ENCODE data around the gene RAD9B.
A peak's percentile ranks its signal among the peaks of the same experiment; 100 is the strongest.

Gene RAD9B

DNA sequence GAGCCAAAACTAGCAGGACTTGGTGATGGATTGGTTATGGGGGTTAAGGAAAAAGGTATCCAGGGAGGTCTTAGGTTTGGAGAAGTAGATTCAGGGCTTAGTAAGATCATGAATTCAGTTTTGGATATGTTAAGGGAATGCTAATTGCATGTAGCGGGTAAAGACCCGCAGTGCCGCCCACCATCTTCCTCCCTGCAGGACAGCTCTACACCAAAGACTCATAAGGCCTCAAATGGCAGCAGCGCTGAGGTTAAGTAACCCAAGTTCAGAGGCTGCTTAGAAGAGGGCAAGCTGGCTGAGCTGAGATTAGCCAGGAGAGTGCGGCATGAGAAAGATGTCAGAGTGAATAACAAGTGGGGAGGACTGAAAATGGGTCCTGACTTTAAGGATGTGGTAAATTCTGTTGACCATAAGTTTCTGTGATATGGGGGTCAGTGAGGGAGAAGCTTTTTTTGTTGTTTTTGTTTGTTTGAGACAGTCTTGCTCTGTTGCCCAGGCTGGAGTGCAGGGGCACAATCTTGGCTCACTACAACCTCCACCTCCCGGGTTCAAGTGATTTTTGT is 26.2 kb downstream of the RAD9B start:
- H3K4me1 ChIP-seq (ENCODE audit: insufficient read depth, poor library complexity, severe bottlenecking) = peaks cover 18% of the 10 kb centered on the region
- H3K4me3 ChIP-seq (ENCODE audit: severe bottlenecking) = no peak overlapping the region
- no peaks in the 10 kb centered on the region for H3K9me3 ChIP-seq (ENCODE audit: severe bottlenecking)
- no peaks in the 10 kb centered on the region for H3K27me3 ChIP-seq (ENCODE audit: insufficient read depth, poor library complexity, severe bottlenecking)
- TF ChIP-seq, protein P1, sequence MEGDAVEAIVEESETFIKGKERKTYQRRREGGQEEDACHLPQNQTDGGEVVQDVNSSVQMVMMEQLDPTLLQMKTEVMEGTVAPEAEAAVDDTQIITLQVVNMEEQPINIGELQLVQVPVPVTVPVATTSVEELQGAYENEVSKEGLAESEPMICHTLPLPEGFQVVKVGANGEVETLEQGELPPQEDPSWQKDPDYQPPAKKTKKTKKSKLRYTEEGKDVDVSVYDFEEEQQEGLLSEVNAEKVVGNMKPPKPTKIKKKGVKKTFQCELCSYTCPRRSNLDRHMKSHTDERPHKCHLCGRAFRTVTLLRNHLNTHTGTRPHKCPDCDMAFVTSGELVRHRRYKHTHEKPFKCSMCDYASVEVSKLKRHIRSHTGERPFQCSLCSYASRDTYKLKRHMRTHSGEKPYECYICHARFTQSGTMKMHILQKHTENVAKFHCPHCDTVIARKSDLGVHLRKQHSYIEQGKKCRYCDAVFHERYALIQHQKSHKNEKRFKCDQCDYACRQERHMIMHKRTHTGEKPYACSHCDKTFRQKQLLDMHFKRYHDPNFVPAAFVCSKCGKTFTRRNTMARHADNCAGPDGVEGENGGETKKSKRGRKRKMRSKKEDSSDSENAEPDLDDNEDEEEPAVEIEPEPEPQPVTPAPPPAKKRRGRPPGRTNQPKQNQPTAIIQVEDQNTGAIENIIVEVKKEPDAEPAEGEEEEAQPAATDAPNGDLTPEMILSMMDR (IDR thresholded peaks at IDR 0.05; ENCODE audit: poor library complexity, severe bottlenecking) = no peak
- no peak for ATAC-seq (ENCODE audit: low read depth)
- H3K36me3 ChIP-seq (ENCODE audit: low read depth) = peaks cover 11% of the 10 kb centered on the region
- no peak for DNase-seq (ENCODE audit: low spot score)
- no peak overlapping the region for H3K27ac ChIP-seq (ENCODE audit: poor library complexity, severe bottlenecking)

DNA sequence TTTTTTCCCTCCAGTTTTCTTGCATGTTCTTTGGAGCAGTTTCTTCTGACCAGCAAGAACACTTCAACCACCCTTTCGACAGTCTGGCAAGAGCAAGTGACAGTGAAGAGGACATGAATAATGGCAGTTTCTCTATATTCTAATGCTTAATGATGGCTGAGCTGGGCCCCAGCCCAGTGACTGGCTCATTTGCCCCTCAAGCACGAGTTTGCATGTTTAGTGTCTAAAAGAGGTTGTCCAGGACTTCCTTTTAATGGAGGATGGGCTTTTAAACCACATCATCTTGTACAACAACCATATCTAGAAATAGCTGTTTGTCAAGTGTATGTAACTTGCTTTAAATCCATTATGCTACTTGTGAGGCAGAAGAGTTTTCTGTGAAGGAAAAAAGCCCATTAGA is 28.4 kb downstream of the RAD9B start:
- H3K4me3 ChIP-seq (ENCODE audit: severe bottlenecking) = no peak overlapping the region
- peaks cover 33% of the 10 kb centered on the region for H3K36me3 ChIP-seq (ENCODE audit: low read depth)
- H3K9me3 ChIP-seq (ENCODE audit: severe bottlenecking) = no peaks in the 10 kb centered on the region
- H3K27me3 ChIP-seq (ENCODE audit: insufficient read depth, poor library complexity, severe bottlenecking) = no peaks in the 10 kb centered on the region
- TF ChIP-seq, protein P1 (IDR thresholded peaks at IDR 0.05; ENCODE audit: poor library complexity, severe bottlenecking) = no peak
- no peak for DNase-seq (ENCODE audit: low spot score)
- ATAC-seq (ENCODE audit: low read depth) = no peak
- no peak overlapping the region for H3K27ac ChIP-seq (ENCODE audit: poor library complexity, severe bottlenecking)
- peaks cover 25% of the 10 kb centered on the region for H3K4me1 ChIP-seq (ENCODE audit: insufficient read depth, poor library complexity, severe bottlenecking)

DNA sequence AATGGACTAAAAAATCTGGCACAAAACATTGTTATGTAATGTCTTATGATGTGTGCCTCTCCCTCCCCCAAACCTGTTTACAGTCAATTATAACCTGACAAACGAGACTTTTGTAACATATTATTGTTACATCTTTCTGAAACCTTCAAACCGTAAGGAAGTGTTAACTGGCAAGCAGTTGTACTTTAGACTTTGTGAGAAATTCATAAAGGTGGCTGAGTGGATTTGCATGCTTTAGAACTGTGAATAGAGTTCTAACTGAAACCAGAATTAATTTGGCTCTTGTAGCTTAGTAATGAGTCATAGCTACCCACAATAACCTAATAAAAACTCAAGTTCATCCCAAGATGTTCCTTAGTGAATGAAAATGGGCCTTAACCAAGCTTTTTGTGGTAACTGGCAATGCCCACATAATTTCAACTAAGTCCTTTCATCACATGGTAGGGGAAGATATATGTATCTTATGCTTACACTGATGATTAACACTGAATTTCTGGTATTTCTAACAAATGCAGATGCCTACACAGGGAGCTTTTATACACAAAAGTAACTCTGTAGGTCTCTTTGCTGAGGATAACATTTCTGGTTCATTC is 29.7 kb downstream of the RAD9B start:
- ATAC-seq (ENCODE audit: low read depth) = peak; percentile 55
- Histone ChIP-seq H3K36me3 (ENCODE audit: low read depth) (peaks cover 46% of the 10 kb centered on the region), H3K27ac (ENCODE audit: poor library complexity, severe bottlenecking) (peak overlapping the region; percentile 42), H3K9me3 (ENCODE audit: severe bottlenecking) (no peaks in the 10 kb centered on the region), H3K4me3 (ENCODE audit: severe bottlenecking) (no peak overlapping the region), H3K4me1 (ENCODE audit: insufficient read depth, poor library complexity, severe bottlenecking) (peaks cover 30% of the 10 kb centered on the region), H3K27me3 (ENCODE audit: insufficient read depth, poor library complexity, severe bottlenecking) (no peaks in the 10 kb centered on the region)
- TF ChIP-seq, protein P1 (IDR thresholded peaks at IDR 0.05; ENCODE audit: poor library complexity, severe bottlenecking) = no peak
- no peak for DNase-seq (ENCODE audit: low spot score)

DNA sequence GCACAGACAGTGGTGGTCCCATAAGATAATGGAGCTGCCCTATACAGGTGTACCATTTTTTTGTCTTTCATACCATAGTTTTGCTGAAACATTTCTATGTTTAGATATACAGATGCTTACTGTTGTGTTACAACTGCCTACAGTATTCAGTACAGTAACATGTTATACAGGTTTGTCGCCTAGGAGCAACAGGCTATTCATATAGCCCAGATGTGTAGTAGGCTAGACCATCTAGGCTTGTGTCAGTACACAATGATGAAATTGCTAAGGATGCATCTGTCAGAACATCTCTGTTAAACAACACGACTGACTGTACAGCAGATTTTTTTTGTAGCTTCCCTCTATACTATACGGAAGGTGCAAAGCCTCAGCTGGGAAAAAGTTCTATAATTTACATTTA is 30.5 kb downstream of the RAD9B start:
- Histone ChIP-seq H3K4me3 (ENCODE audit: severe bottlenecking) (no peak overlapping the region), H3K36me3 (ENCODE audit: low read depth) (peaks cover 53% of the 10 kb centered on the region), H3K27ac (ENCODE audit: poor library complexity, severe bottlenecking) (peak overlapping the region; percentile 42), H3K4me1 (ENCODE audit: insufficient read depth, poor library complexity, severe bottlenecking) (peaks cover 38% of the 10 kb centered on the region), H3K9me3 (ENCODE audit: severe bottlenecking) (no peaks in the 10 kb centered on the region), H3K27me3 (ENCODE audit: insufficient read depth, poor library complexity, severe bottlenecking) (no peaks in the 10 kb centered on the region)
- DNase-seq (ENCODE audit: low spot score) (no peak), ATAC-seq (ENCODE audit: low read depth) (no peak)
- TF ChIP-seq, protein P1 (IDR thresholded peaks at IDR 0.05; ENCODE audit: poor library complexity, severe bottlenecking) = no peak

DNA sequence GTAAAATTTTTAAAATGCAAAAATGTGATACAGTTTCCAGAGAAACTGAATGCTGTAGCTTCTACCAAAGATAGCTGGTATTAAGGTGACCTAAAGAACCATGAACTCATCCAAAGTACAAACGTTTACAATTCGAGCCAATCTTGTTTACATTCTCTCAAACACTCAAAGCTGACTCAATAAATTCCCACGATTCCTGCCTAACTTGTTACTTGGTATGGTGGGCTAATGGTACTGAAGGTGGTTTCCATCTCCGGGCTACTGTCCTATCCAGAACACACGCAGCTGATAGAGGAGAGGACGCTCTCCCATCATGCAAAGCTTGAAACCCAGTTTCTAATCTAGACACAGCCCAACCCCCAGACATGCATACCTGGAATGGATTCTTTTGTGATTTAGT is 31.5 kb downstream of the RAD9B start:
- no peak overlapping the region for H3K4me3 ChIP-seq (ENCODE audit: severe bottlenecking)
- H3K27ac ChIP-seq (ENCODE audit: poor library complexity, severe bottlenecking) = peak overlapping the region; percentile 42

More for the DNA sequence above, 31.5 kb downstream of the RAD9B start:
- TF ChIP-seq, protein P1 (IDR thresholded peaks at IDR 0.05; ENCODE audit: poor library complexity, severe bottlenecking) = no peak
- no peak for DNase-seq (ENCODE audit: low spot score)
- ATAC-seq (ENCODE audit: low read depth) = no peak
- peaks cover 47% of the 10 kb centered on the region for H3K4me1 ChIP-seq (ENCODE audit: insufficient read depth, poor library complexity, severe bottlenecking)
- no peaks in the 10 kb centered on the region for H3K9me3 ChIP-seq (ENCODE audit: severe bottlenecking)
- H3K36me3 ChIP-seq (ENCODE audit: low read depth) = peaks cover 61% of the 10 kb centered on the region
- H3K27me3 ChIP-seq (ENCODE audit: insufficient read depth, poor library complexity, severe bottlenecking) = no peaks in the 10 kb centered on the region
